Uterus (tissue), 2 donors: ENCODE measurements around the gene WWOX.

Experiments used
- POLR2A ChIP-seq, 2 donors: fragments of 450-650 bp; IDR thresholded peaks; one replicate each; pipeline ENCODE4 v1.6.1; 2016; ENCODE audit warnings: antibody characterized with exemption in 2 of 2, mild to moderate bottlenecking in 1 of 2, moderate library complexity in 1 of 2
- TF ChIP-seq, protein P1 (sequence below), 4 experiments: fragments of 200-600 bp in 2 of 4; fragments of 450-650 bp in 2 of 4; sonication (generic) in 2 of 4; IDR thresholded peaks; one replicate each; pipeline ENCODE4 v1.5.1; 2016 to 2019; ENCODE audit warnings: antibody characterized with exemption in 4 of 4, mild to moderate bottlenecking in 2 of 4, moderate library complexity in 1 of 4

DNA sequence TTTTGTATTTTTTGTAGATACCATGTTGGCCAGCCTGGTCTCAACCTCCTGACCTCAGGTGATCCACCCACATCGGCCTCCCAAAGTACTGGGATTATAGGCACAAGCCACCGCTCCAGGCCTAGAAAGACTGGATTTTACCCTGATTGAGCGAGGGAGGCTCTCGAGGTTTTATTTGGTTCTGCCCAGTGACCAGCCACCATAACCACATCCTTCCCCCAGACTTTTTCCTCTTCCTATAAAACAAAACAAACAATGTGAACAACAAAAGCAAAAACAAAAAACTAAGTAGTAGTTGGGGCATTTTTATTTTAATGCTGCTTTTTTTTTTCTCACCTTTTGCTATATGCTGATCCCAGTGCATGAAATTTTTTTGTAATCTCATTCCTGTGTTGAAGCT lies 991.5 kb downstream of the WWOX start:
- TF ChIP-seq, protein P1, sequence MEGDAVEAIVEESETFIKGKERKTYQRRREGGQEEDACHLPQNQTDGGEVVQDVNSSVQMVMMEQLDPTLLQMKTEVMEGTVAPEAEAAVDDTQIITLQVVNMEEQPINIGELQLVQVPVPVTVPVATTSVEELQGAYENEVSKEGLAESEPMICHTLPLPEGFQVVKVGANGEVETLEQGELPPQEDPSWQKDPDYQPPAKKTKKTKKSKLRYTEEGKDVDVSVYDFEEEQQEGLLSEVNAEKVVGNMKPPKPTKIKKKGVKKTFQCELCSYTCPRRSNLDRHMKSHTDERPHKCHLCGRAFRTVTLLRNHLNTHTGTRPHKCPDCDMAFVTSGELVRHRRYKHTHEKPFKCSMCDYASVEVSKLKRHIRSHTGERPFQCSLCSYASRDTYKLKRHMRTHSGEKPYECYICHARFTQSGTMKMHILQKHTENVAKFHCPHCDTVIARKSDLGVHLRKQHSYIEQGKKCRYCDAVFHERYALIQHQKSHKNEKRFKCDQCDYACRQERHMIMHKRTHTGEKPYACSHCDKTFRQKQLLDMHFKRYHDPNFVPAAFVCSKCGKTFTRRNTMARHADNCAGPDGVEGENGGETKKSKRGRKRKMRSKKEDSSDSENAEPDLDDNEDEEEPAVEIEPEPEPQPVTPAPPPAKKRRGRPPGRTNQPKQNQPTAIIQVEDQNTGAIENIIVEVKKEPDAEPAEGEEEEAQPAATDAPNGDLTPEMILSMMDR (IDR thresholded peaks at IDR 0.05): no peak
- TF ChIP-seq POLR2A (IDR thresholded peaks at IDR 0.05): no peak
